SW 1271 (cell line): Measurements from ENCODE around the gene FBXW8.
"Not testable (repeated sequence)": the region's sequence is repeated elsewhere in the genome, so short reads cannot be mapped to it uniquely, and the experiment has no call there.

Source experiments
- DNase-seq, 2 experiments: peaks; one replicate each; lab custom pipeline; 2025; lab: John Stamatoyannopoulos, UW

FBXW8 gene

DNA sequence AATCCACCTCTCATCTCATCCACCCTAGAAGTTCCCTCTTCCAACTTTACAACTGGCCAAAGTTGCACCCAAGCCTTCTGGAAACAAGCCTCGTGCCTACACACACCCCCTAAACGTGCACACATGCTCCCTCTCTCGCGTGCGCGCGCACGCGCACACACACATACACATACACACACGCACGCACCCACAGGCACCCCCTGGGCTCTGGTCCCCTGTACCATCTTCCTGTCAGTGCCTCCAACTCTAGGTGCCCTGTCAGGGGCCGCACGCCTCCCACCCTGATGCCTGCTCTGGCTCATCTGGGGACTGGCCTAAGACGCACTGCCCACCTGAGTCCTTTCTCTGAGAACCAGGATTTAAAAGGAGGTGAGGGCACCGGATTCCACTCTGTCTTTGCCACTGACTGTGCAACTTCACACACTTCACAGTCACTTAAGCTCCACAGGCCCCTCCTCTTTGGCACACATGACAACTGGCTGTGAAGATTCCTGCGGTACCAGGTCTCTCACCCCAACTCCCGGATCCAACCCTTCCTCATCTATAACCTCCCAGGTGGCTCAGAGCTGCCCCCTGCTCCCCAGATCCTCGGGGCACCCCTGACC, 142.9 kb downstream of the FBXW8 start:
- DNase-seq: no peak

DNA sequence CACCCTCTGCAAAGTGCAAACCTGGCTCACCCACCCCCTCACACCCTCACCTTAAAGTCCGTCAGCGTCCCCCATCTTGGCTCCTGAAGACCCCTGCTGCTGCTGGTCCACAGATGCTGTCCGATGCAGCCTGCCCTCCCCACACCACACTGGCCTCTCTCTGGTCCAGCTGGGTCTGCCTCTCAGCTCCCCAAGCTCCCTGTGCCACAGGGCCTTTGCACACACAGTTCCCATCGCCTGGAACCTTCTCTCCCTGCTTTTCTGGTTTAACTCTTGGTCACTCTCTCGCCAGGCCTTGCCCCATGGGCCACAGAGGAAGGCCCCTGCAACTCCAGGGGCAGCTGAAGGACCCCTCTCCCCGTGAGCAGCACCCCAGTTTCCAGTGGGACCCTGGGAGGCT, 143.5 kb downstream of the FBXW8 start:
- no peak for DNase-seq

DNA sequence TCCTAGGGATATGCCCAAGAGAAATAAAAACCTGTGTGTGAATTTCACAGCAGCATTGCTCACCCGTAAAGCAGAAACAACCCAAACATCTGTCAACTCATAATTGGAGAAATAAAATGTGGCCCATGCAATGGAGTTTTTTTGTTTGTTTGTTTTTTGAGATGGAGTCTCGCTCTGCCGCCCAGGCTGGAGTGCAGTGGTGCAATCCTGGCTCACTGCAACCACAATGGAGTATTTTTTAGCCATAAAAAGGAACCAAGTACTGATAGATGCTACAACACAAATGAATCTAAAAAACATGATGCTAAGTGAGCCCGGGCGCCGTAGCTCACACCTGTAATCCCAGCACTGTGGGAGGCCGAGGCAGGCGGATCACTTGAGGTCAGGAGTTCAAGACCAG, 146.9 kb downstream of the FBXW8 start:
- not testable (repeated sequence) for DNase-seq

DNA sequence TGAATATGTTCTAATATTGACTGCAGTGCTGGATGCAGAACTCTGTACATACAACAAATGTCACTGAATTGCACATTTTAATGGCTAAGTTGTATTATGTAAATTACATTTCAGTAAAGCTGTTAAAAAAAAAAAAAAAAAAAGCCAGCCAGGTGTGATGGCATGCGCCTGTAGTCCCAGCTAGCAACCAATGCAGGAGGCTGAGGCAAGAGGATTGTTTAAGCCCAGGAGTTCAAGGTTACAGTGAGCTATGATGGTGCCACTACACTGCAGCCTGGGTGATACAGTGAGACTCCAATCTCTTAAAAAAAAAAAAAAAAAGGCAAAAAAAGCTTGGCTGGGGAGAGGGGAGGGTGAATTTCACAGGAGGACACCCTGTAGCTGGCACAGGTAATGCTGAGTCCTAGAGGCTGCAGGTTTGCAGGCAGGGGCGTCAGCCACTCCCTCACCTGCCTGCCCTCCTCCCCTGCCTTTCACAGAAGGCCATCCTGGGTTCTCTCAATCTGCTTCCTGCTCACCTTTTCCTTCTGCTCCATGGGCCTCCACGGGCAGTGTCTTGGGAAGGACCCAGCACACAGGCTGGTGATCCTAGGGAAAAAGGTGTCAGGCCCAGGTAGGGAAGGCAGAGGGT, 147.8 kb downstream of the FBXW8 start:
- DNase-seq: no peak

- DNase-seq: no peak
Observed at GRCh38 chr12:117059156-117059555, 148.4 kb downstream of the FBXW8 start.

- DNase-seq: no peak
Observed at GRCh38 chr12:117060246-117060928, 149.6 kb downstream of the FBXW8 start.

DNA sequence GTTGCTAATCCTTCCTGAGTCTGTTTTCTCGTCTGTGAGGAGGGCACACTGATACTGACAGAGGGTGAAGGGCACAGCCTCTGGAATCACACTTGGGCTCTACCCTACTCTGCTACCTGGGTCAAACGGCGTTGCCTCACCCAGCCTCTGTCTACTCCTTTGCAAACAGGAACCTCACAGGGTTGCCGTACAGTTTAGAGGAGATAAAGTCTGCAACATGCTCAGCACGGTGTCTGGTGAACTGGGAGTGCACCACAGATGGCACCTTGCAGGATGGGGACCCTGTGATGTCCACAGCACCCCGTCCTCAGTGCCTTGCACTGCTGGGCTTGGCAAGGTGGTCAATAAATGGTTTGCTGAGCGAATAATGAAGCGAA, 150.2 kb downstream of the FBXW8 start:
- no peak for DNase-seq

GRCh38 chr12:117061555-117062079, 150.9 kb downstream of the FBXW8 start:
- DNase-seq: no peak

DNA sequence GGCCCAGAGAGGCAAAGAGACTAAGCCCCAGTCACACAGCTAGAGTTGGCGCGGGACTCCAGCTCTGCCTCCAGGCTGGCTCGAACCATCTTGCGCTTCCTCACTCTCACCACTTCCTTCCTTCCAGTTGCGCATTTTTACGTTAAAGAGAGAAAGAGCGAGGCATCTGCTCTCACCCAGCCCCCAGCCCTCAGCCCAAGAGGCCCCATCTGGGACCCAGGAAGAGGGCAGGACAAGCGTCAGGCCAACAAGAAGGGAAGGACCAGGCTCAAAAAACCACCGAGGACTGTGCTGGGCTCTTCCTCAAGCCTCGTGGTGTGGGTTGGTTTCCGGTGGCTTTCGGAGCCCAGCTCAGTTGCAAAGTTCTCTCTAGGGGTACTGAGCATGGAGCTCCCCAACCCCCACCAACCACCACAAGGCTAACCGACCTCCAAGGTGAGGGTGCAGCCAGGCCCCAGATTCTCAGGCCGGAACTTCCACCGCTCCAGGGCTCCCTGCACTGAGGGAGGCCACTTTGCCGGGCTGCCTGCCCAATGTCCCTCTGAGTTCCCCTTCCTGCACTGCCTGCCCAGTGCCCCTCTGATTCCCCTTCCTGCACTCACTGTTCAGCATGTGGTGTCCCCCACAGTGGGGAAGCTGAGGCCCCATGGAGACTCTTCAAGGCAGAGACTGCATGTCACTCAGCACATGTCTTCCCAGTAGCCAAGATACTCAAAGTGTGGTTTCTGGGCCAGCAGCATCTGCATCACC, 152.6 kb downstream of the FBXW8 start:
- DNase-seq: no peak

- DNase-seq: no peak
Observed at GRCh38 chr12:117064049-117064448, 153.3 kb downstream of the FBXW8 start.

DNA sequence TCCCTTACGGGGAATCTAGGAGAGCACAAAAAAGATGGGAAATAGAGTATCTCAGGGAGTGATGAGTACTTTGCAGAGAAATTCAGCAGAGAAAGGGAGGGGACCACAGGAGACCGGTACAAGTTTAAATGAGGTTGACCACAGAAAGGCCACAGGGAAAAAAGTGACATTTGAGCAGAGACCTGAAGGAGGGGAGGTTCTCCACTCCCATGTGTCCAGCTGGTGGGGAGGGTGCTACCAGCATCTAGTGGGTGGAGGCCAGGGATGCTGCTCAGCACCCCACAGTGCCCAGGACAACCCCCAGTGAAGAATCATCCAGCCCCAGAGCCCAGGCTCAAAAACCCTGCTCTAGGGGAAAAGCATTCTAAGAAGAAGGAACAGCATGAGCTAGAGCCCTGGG, 153.8 kb downstream of the FBXW8 start:
- DNase-seq: no peak

DNA sequence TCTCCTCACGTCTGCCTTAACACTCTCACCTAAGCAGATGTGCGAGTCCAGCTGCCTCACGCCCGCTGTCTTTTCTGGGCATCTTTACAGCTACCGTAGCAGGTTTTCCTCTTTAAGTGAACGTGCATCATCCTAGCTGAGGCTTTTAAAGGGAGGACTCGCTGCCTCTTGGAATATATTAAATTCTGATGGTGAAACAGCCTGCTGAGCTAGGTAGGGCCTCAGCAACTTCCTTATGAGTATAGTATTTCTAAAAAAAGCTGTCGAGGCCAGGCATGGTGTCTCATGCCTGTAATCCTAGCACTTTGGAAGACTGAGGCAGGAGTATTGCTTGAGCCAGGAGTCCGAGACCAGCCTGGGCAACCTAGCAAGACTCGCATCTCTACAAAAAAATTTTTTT, 156.3 kb downstream of the FBXW8 start:
- DNase-seq: no peak

DNA sequence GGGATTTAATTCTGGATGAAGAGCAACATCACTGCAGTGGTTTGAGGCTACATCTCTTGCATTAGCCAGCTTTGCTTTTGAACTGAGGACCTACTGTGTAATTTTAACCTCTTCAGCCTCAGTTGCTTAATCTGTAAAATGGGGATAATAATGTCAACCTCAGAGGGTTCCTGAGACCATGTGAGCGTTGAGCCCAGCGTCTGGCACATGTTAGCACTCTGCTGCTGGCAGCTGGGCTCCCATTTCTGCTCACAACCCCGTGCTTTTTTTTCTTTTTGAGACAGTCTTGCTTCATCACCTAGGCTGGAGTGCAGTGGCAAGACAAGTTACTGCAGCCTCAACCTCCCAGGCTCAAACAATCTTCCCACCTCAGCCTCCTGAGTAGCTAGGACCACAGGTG, 156.9 kb downstream of the FBXW8 start:
- no peak for DNase-seq

- no peak for DNase-seq
Observed at GRCh38 chr12:117068492-117068891, 157.7 kb downstream of the FBXW8 start.

DNA sequence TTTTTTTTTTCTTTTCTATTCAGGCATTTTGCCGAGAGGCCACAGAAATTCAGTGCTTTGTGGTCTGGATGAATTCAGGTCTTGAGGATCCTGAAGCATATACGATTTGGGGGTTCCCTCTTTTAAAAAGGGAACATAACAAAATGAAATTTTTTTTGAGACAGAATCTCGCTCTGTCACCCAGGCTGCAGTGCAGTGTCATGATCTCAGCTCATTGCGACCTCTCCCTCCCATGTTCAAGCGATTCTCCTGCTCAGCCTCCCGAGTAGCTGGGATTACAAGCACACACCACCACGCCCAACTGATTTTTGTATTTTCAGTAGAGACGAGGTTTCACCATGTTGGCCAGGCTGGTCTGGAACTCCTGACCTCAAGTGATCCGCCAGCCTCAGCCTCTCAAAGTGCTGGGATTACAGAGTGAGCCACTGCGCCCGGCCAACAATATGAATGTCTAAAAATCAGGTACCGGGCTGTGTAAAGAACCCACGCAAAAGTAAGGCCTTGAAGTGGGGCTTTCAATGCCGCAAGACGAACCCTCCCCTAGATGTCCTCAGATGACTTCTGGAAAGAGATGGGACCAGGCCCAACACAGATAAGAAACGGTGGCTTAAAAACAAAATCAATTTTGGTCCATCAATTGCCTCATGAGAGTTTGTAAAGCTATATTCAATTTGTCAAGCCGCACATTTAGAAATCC, 158.5 kb downstream of the FBXW8 start:
- DNase-seq: no peak

DNA sequence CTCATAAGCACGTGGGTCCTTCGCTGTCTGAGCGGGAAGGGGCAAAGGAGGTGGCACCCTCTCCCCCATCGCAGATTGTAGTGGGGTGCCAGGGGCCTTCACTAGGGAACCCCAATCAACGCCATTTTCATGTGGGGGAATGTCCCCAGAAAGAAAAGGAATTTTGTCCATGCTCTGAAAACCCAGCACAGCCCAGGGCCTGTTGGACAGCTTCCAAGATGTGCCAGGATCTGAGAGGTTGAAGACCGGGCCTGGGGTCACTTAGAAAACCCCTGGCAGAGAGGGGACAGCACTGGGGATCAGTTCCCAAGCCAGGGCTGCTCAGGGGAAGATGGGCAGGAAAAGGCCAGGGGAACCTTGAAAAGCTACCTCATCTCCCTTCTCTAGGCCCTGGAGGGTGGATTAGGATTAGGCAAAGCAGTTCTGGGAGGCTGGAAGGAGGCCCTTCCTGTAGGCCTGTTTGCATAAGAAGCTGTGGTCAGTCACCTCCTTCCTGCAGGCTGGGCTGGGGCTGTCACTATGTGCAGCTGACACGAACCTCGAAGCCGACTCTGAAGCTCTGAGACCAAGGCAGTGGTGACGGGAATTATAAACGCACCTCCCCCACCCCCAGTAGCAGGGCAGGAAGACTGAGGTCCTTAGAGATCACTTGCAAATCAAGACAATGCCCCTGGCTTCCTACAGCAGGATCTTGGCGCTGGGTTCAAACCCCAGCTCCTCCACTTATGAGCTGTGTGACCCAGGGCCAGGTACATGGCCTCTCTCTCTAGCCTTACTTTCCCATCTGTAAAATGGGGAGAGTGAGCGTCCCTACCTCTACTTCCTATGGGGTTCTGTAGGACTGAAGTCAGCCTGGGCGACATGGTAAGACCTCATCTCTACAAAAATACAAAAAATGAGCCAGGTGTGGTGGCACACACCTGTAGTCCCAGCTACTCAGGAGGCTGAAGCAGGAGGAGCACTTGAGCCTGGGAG, 159.5 kb downstream of the FBXW8 start:
- DNase-seq: no peak

GRCh38 chr12:117071009-117071408, 160.3 kb downstream of the FBXW8 start:
- DNase-seq: no peak

GRCh38 chr12:117072106-117072505, 161.4 kb downstream of the FBXW8 start:
- DNase-seq: no peak

- no peak for DNase-seq
Observed at GRCh38 chr12:117072736-117073490, 162.2 kb downstream of the FBXW8 start.

DNA sequence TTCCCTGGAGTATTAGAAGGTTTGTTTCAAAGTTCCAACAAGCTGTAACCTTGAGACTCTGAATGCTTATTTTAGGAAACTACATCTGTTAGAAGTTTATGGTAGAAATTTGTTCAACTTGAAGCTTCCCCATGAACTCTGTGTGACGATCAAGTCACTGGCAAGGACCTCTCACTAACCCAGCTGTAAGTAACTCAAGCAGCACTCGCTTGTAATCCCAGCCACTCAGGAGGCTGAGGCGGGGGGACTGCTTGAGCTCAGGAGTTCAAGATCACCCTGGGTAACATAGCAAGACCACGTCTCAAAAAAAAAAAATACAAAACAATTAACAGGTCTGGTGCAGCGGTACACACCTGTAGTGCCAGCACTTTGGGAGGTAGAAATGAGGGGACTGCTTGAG, 162.9 kb downstream of the FBXW8 start:
- no peak for DNase-seq
